Upper lobe of left lung (tissue), 6 donors: Measurements from ENCODE around the gene OR6B2. TPM values are rescaled to one million over a fixed set of nuclear protein-coding genes. Genes with fewer than 3 reads are reported as not detected.

Experiments used
- ATAC-seq, 2 donors: fragments of 200-7000 bp; cut with Tn5 transposase; one replicate each; pipeline ENCODE4 v1.9.1; 2022; ENCODE audit warnings: mild to moderate bottlenecking in 2 of 2, moderate library complexity in 2 of 2; ENCODE audit not compliant: low FRiP score in 2 of 2
- DNase-seq, 2 donors: peaks; one replicate each; pipeline ENCODE4 v3.0.0-alpha.2; 2019 to 2020
- H3K27ac ChIP-seq, 4 donors: fragments of 200-600 bp; sonication (generic); one replicate each; pipeline ENCODE4 v1.5.1; 2016 to 2019
- H3K27me3 ChIP-seq, 4 donors: fragments of 200-600 bp; sonication (generic); one replicate each; pipeline ENCODE4 v1.5.1; 2017 to 2019
- H3K36me3 ChIP-seq, 4 donors: fragments of 200-600 bp; sonication (generic); one replicate each; pipeline ENCODE4 v1.5.1; 2016 to 2019
- H3K4me1 ChIP-seq, 4 donors: fragments of 200-600 bp; sonication (generic); one replicate each; pipeline ENCODE4 v1.5.1; 2018 to 2019
- H3K4me3 ChIP-seq, 4 donors: fragments of 200-600 bp; sonication (generic); one replicate each; pipeline ENCODE4 v1.5.1; 2017 to 2019; ENCODE audit warnings: mild to moderate bottlenecking in 2 of 4, moderate library complexity in 1 of 4
- H3K9me3 ChIP-seq, 4 donors: fragments of 200-600 bp; sonication (generic); one replicate each; pipeline ENCODE4 v1.5.1; 2018 to 2019
- EP300 ChIP-seq, 4 donors: sonication (generic); formaldehyde crosslinking; IDR thresholded peaks; one replicate each; pipeline ENCODE4 v1.5.1; 2017; ENCODE audit warnings: antibody characterized with exemption in 4 of 4, control low read depth in 2 of 4
- POLR2A ChIP-seq, 4 donors: fragments of 450-650 bp; IDR thresholded peaks; one replicate each; pipeline ENCODE4 v1.5.1; 2016 to 2017; ENCODE audit warnings: antibody characterized with exemption in 4 of 4, mild to moderate bottlenecking in 2 of 4
- POLR2AphosphoS5 ChIP-seq, 2 donors: sonication (generic); formaldehyde crosslinking; IDR thresholded peaks; one replicate each; pipeline ENCODE4 v1.5.1; 2017; ENCODE audit warnings: antibody characterized with exemption in 2 of 2
- WGBS, 2 donors: methylation state at CpG; one replicate each; pipeline ENCODE4 v1.1.5; 2017 to 2018; 5-methylcytosine and 5-hydroxymethylcytosine counted together
- total RNA-seq, 6 donors: library from RNA; depleted of rRNA in 4 of 6; stranded (reverse); fragments of >200 nt in 4 of 6; gene quantifications; one replicate each; pipeline versions ENCODE4 v1.1.0 to v1.2.1, GENCODE V29; 2016 to 2021
- TF ChIP-seq, protein P1 (sequence below), 6 experiments: fragments of 450-650 bp in 4 of 6; fragments of 200-600 bp in 2 of 6; sonication (generic) in 2 of 6; IDR thresholded peaks; one replicate each; pipeline ENCODE4 v1.5.1; 2016 to 2019; ENCODE audit warnings: antibody characterized with exemption in 6 of 6
- donor health status: DM: no; HTN: no; CAD: no; lungs with moderate emphysema.
- donor health status: DM: no; HTN: yes; CAD: no; lungs with severe emphysema.

The OR6B2 gene
- total RNA-seq, 6 donors from 2014 or later = not detected

DNA sequence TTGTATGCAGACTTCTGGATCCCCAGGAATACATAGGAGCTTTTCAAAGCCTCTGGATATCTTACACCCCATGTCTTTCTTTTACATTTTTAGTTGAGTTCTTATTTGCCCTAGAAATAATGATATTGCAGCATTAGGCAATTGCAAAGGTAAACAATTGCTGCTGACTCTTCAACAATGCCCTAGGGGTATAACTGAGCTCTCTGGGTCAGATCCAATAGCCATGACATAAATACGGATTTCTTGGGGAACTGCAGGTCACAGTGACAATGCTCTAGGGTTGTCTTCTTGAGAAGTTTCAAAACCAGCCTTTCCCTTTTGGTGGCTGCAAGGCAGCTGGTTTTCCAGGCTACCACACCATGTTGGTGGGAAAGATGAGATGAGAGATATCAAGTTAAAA is 39.6 kb upstream of the OR6B2 start:
- Histone ChIP-seq H3K9me3 (no peaks in the 10 kb centered on the region), H3K4me3 (no peak overlapping the region), H3K27ac (no peak overlapping the region), H3K4me1 (no peaks in the 10 kb centered on the region), H3K36me3 (no peaks in the 10 kb centered on the region), H3K27me3 (no peaks in the 10 kb centered on the region)
- DNase-seq (no peak), ATAC-seq (no peak)
- 52 to 64% methylated on average over 1 of the region's 1 CpG for WGBS, 2 donors
- TF ChIP-seq EP300 (IDR thresholded peaks at IDR 0.05) (no peak), POLR2A (IDR thresholded peaks at IDR 0.05) (no peak), POLR2AphosphoS5 (IDR thresholded peaks at IDR 0.05) (no peak)

DNA sequence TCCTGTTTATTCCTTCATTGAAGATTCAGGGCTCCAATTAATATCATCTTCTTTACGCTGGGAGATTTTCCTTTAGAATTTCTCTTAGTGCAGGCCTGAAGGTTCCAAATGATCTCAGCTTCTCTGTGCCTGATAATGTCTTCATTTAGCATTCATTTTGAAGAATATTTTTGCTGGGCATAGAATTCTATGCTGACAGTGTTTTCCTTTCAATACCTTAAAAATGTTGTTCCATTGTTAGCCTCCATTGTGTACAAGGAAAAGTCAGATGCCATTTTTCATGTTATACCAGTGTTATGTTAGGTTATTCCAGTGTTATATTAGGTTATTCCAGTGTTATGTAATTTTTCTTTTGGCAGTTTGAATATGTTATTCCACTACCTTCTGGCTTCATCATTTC is 38.0 kb upstream of the OR6B2 start:
- WGBS, 2 donors = 97 to 98% methylated on average over 1 of the region's 1 CpG
- no peak for TF ChIP-seq EP300 (IDR thresholded peaks at IDR 0.05)
- TF ChIP-seq, protein P1, sequence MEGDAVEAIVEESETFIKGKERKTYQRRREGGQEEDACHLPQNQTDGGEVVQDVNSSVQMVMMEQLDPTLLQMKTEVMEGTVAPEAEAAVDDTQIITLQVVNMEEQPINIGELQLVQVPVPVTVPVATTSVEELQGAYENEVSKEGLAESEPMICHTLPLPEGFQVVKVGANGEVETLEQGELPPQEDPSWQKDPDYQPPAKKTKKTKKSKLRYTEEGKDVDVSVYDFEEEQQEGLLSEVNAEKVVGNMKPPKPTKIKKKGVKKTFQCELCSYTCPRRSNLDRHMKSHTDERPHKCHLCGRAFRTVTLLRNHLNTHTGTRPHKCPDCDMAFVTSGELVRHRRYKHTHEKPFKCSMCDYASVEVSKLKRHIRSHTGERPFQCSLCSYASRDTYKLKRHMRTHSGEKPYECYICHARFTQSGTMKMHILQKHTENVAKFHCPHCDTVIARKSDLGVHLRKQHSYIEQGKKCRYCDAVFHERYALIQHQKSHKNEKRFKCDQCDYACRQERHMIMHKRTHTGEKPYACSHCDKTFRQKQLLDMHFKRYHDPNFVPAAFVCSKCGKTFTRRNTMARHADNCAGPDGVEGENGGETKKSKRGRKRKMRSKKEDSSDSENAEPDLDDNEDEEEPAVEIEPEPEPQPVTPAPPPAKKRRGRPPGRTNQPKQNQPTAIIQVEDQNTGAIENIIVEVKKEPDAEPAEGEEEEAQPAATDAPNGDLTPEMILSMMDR (IDR thresholded peaks at IDR 0.05) = no peak
- no peak for TF ChIP-seq POLR2A (IDR thresholded peaks at IDR 0.05)
- no peak for TF ChIP-seq POLR2AphosphoS5 (IDR thresholded peaks at IDR 0.05)
- Histone ChIP-seq H3K4me1 (no peaks in the 10 kb centered on the region), H3K9me3 (no peaks in the 10 kb centered on the region), H3K27me3 (no peaks in the 10 kb centered on the region), H3K27ac (no peak overlapping the region), H3K36me3 (no peaks in the 10 kb centered on the region), H3K4me3 (no peak overlapping the region)
- DNase-seq = no peak
- ATAC-seq = no peak

DNA sequence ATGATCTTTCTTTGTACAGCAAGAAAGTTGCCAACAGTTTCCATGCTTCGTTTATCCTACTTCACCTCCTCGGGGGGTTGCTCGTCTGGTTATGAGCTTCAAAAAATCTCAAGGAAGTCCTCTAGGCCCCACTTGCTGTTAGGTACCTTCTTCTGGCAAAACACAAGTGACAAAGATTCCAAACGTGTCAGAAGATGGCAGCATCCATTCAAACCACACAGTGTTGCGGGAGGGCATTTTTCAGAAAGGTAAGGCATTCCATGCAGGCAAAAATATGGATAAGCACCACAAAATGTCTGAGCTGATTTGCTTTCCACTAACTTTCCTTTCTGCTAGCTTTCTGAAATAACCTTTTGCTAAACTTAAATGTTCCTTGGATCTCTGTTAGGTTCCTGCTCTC is 36.3 kb upstream of the OR6B2 start:
- TF ChIP-seq EP300 (IDR thresholded peaks at IDR 0.05) = no peak
- TF ChIP-seq POLR2AphosphoS5 (IDR thresholded peaks at IDR 0.05) = no peak
- TF ChIP-seq, protein P1 (IDR thresholded peaks at IDR 0.05) = no peak
- TF ChIP-seq POLR2A (IDR thresholded peaks at IDR 0.05) = no peak
- Histone ChIP-seq H3K36me3 (no peaks in the 10 kb centered on the region), H3K27me3 (no peaks in the 10 kb centered on the region), H3K4me3 (no peak overlapping the region), H3K27ac (no peak overlapping the region), H3K4me1 (no peaks in the 10 kb centered on the region), H3K9me3 (no peaks in the 10 kb centered on the region)
- DNase-seq (no peak), ATAC-seq (no peak)
- 64 to 70% methylated on average over 5 of the region's 5 CpGs for WGBS, 2 donors

DNA sequence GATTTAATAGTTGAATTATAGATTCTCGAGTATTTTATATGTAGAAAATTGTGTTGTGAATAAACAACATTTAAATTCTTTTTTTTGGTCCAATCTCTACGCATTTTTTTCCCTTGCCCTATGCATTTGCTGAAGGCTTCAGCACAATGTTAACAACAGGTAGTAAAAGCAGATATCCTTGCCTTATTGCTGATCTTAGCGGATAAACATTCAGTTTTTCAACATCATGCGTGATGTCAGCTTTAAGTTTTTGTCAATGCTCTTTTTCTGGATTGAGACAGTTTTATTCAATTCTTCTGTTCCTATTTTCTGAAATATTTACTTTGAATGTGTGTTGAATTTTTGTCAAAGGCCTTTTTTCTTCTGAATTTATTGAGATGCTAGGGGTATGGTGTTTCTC is 34.7 kb upstream of the OR6B2 start:
- 88 to 92% methylated on average over 4 of the region's 4 CpGs for WGBS, 2 donors
- Histone ChIP-seq H3K4me1 (no peaks in the 10 kb centered on the region), H3K9me3 (no peaks in the 10 kb centered on the region), H3K27me3 (no peaks in the 10 kb centered on the region), H3K36me3 (no peaks in the 10 kb centered on the region), H3K4me3 (no peak overlapping the region), H3K27ac (no peak overlapping the region)
- ATAC-seq (no peak), DNase-seq (no peak)
- TF ChIP-seq, protein P1 (IDR thresholded peaks at IDR 0.05) = no peak
- no peak for TF ChIP-seq POLR2A (IDR thresholded peaks at IDR 0.05)
- no peak for TF ChIP-seq POLR2AphosphoS5 (IDR thresholded peaks at IDR 0.05)
- no peak for TF ChIP-seq EP300 (IDR thresholded peaks at IDR 0.05)

DNA sequence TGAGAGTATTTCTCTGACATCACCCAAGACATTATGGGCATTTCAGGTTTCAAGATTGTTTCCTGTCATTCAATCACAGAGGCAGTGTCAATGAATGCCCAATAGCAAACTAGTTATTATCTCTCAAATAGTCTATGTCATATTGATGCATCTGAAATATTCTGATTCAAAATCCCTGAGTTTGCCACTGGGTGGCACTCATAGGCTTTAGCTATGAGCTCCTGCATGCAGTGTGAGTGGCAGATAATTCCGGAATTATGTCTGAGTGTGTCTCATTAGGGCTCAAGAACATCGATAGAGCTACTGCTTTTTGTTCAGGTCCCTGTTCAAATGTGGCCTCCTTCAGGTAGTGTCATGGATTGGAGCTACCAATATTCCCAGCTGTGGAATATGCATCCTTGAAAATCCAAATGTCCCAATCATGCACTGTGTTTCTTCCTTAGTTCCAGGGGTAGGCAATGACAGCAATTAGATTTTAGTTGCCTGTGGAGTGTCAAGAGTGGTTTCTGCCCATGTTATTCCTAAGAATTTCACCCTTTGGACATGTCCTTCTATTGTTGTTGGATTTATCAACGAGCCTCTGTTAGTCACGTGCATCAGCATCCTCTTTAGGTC is 30.9 kb upstream of the OR6B2 start:
- Histone ChIP-seq H3K27me3 (peaks cover 0 to 3% (median 0%) of the 10 kb centered on the region in 4 donors), H3K4me1 (no peaks in the 10 kb centered on the region), H3K27ac (no peak overlapping the region), H3K4me3 (no peak overlapping the region), H3K9me3 (no peaks in the 10 kb centered on the region), H3K36me3 (no peaks in the 10 kb centered on the region)
- no peak for DNase-seq
- 41 to 52% methylated on average over 4 of the region's 4 CpGs for WGBS, 2 donors
- TF ChIP-seq, protein P1 (IDR thresholded peaks at IDR 0.05) = peak in 4 of 6 experiments; percentile 33 to 66 (median 54)
- no peak for TF ChIP-seq POLR2AphosphoS5 (IDR thresholded peaks at IDR 0.05)
- TF ChIP-seq EP300 (IDR thresholded peaks at IDR 0.05) = no peak
- no peak for TF ChIP-seq POLR2A (IDR thresholded peaks at IDR 0.05)
- peak in 1 of 2 donors; percentile 69 for ATAC-seq
